ENCODE measurements around the gene FAM222A.

GRCh38 chr12:109718390-109718789, 4.8 kb downstream of the FAM222A start:
- TF ChIP-seq CTCF (IDR thresholded peaks at IDR 0.05) (no peak), SIN3A (IDR thresholded peaks at IDR 0.05; ENCODE audit: borderline replicate concordance, insufficient read depth, low read depth, low read length) (no peak)
